A549 treated with CORT108297 at 1 μM for 4 hours (cell line): Measurements from ENCODE around the gene OR56B1. TPM values are rescaled to one million over a fixed set of nuclear protein-coding genes. Genes with fewer than 3 reads are reported as not detected.

Source experiments
- total RNA-seq: library from RNA; stranded (reverse); fragments of 200-300 nt; extraction: Qiagen RNA extraction; gene quantifications from 5 replicates; pipeline ENCODE4 v1.2.3, GENCODE V29; 2022

The OR56B1 gene
- not detected in 5 replicates for total RNA-seq

DNA sequence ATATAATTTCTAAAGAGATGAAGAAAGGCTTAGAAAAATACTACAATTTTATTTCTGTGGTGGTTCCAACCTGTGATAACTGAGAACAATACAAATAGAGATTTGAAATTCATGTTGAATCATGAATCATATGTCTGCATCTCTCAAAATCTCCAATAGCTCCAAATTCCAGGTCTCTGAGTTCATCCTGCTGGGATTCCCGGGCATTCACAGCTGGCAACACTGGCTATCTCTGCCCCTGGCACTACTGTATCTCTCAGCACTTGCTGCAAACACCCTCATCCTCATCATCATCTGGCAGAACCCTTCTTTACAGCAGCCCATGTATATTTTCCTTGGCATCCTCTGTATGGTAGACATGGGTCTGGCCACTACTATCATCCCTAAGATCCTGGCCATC, at the start of gene OR56B1:
OR56B1 (plus strand) TSS at position 53 of the 400 bp plus-strand sequence; CDS start at position 122, 69 bp downstream.

DNA sequence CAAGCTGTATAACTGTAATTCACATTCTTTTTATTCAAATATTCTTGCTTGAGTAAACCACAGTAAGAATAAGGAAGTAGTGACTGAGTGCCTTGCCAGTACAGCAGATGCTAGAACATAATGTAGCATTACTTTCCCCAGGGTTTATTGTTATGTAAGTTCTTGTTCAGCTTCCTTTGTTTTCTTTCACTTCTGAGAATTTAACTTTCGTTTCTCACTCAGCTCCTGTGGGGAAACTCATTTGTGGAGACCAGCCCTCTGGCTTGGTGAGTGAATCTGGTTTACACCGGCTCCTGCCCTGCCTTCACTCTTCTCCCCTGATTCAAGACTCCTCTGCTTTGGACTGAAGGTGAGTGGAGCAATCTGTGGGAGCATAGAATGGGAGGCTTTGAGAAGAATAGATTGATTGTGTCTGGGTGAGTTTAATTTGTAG, 46.7 kb upstream of the OR56B1 start, which contains the start of gene TRIM22:
TRIM22 (plus strand) TSS at position 240 of the 433 bp plus-strand sequence. CDS start 6,443 bp downstream, outside the sequence.

GRCh38 chr11:5753943-5754342, 17.7 kb downstream of the OR56B1 start, which contains the start of gene OR52N4:
OR52N4 (plus strand) TSS chr11:5754243; CDS start chr11:5754741, 498 bp downstream.

GRCh38 chr11:5783255-5783654, 47.0 kb downstream of the OR56B1 start, which contains the start of gene OR52N5:
OR52N5 (minus strand) TSS chr11:5783355; CDS start chr11:5778634, 4,721 bp downstream.

Other genes starting within 250 kb of the OR56B1 start
- gene OR52D1, start 247.8 kb upstream of the OR56B1 start, total RNA-seq: not detected in 5 replicates
- not detected in 5 replicates for gene UBQLN3, start 226.5 kb upstream of the OR56B1 start, total RNA-seq
- gene UBQLNL, start 219.7 kb upstream of the OR56B1 start, total RNA-seq: 0.04 TPM in 1 of 5 replicates, not detected in the others
- not detected in 5 replicates for gene OR52H1, start 187.9 kb upstream of the OR56B1 start, total RNA-seq
- not detected in 5 replicates for gene OR52B6, start 155.6 kb upstream of the OR56B1 start, total RNA-seq
- 10.4 to 13.1 TPM (median 12.8 TPM) in 5 replicates for gene TRIM6, start 139.8 kb upstream of the OR56B1 start, total RNA-seq
- gene TRIM34, start 111.4 kb upstream of the OR56B1 start, total RNA-seq: 2.8 to 4.3 TPM (median 3.7 TPM) in 5 replicates
- gene TRIM5, start 51.4 kb upstream of the OR56B1 start, total RNA-seq: 10.9 to 13.7 TPM (median 12.0 TPM) in 5 replicates
- gene TRIM22, start 46.7 kb upstream of the OR56B1 start, total RNA-seq: 0.44 to 1.0 TPM (median 0.81 TPM) in 5 replicates
- not detected in 5 replicates for gene OR52N4, start 17.8 kb downstream of the OR56B1 start, total RNA-seq
- not detected in 5 replicates for gene OR52N5, start 46.9 kb downstream of the OR56B1 start, total RNA-seq
- gene OR52N1, start 54.8 kb downstream of the OR56B1 start, total RNA-seq: not detected in 5 replicates
- gene OR52N2, start 72.5 kb downstream of the OR56B1 start, total RNA-seq: not detected in 5 replicates
- gene OR52E6, start 105.4 kb downstream of the OR56B1 start, total RNA-seq: not detected in 5 replicates
- gene OR52E8, start 121.2 kb downstream of the OR56B1 start, total RNA-seq: not detected in 5 replicates
- not detected in 5 replicates for gene OR52E4, start 144.2 kb downstream of the OR56B1 start, total RNA-seq
- gene OR52E5, start 156.8 kb downstream of the OR56B1 start, total RNA-seq: not detected in 5 replicates
- gene OR56A3, start 205.8 kb downstream of the OR56B1 start, total RNA-seq: not detected in 5 replicates
- gene OR56A5, start 232.0 kb downstream of the OR56B1 start, total RNA-seq: not detected in 5 replicates